Left lung (tissue), 10 donors: ENCODE data around the gene GPR35. TPM values are rescaled to one million over a fixed set of nuclear protein-coding genes. Genes with fewer than 3 reads are reported as not detected.
"Not testable (repeated sequence)": the region's sequence is repeated elsewhere in the genome, so short reads cannot be mapped to it uniquely, and the experiment has no call there.

Experiments
- ATAC-seq: fragments of 200-7000 bp; cut with Tn5 transposase; one replicate; pipeline ENCODE4 v1.9.1; 2020; ENCODE audit warnings: moderate library complexity
- DNase-seq, 4 donors: peaks; one replicate each; pipeline ENCODE4 v3.0.0-alpha.2; 2013 to 2020
- H3K27ac ChIP-seq, 2 donors: fragments of 200-600 bp; sonication (generic) in 1 of 2; one replicate each; pipeline versions ENCODE4 v1.5.0 to v1.8.0; 2020 to 2021
- H3K27me3 ChIP-seq, 2 donors: fragments of 200-600 bp; sonication (generic) in 1 of 2; one replicate each; pipeline versions ENCODE4 v1.5.0 to v1.8.0; 2020 to 2021
- H3K36me3 ChIP-seq, 2 donors: fragments of 200-600 bp; sonication (generic) in 1 of 2; one replicate each; pipeline versions ENCODE4 v1.5.0 to v1.8.0; 2020 to 2021
- H3K4me1 ChIP-seq, 2 donors: fragments of 200-600 bp; one replicate each; pipeline ENCODE4 v1.8.0; 2021
- H3K4me3 ChIP-seq, 2 donors: fragments of 200-600 bp; sonication (generic) in 1 of 2; one replicate each; pipeline versions ENCODE4 v1.5.0 to v1.8.0; 2020 to 2021; ENCODE audit warnings: mild to moderate bottlenecking in 1 of 2
- H3K9me3 ChIP-seq, 2 donors: fragments of 200-600 bp; sonication (generic) in 1 of 2; one replicate each; pipeline versions ENCODE4 v1.5.0 to v1.8.0; 2020 to 2021
- CTCF ChIP-seq, 2 donors: fragments of 200-600 bp; sonication (generic) in 1 of 2; IDR thresholded peaks; one replicate each; pipeline versions ENCODE4 v1.5.0 to v1.8.0; 2021; ENCODE audit warnings: antibody characterized with exemption in 2 of 2
- intact Hi-C, 2 donors: fragments of 100-400 bp; cut with DNase I; formaldehyde crosslinking; loops; one replicate each; pipeline versions ENCODE4 v1.11.2 to v1.14.2; 2022
- polyA plus RNA-seq, 6 donors: library from polyadenylated mRNA; unstranded; fragments of 120-200 nt; gene quantifications; one replicate each; pipeline ENCODE4 v1.2.1, GENCODE V29; 2013; ENCODE audit not compliant: insufficient read length in 6 of 6
- total RNA-seq, 2 donors: library from RNA; stranded (reverse); fragmentation: NEBNext Ultra II Directional; extraction: Animal tissue kit (Norgen Biotek cat#: 25700); gene quantifications; one replicate each; pipeline ENCODE4 v1.2.1, GENCODE V29; 2021
- donor health status: DM: no; HTN: yes; CAD: no.
- donor health status: DM: no; HTN: no; CAD: no.

The GPR35 gene
- total and polyA plus RNA-seq, 8 donors, result 1.1 to 6.0 (median 2.7) TPM

GRCh38 chr2:240655931-240656886 lies 30.9 kb downstream of the GPR35 start:
- Histone ChIP-seq H3K9me3 (peaks cover 0 to 1% of the 10 kb centered on the region in 2 donors), H3K27me3 (peaks cover 0 to 71% of the 10 kb centered on the region in 2 donors), H3K27ac (no peak overlapping the region), H3K36me3 (no peaks in the 10 kb centered on the region), H3K4me1 (no peaks in the 10 kb centered on the region), H3K4me3 (no peak overlapping the region)
- DNase-seq (no peak), ATAC-seq (no peak)
- intact Hi-C loops, result no loop called here
- no peak for TF ChIP-seq CTCF (IDR thresholded peaks at IDR 0.05)

- H3K4me1 ChIP-seq, ATAC-seq, DNase-seq, H3K4me3 ChIP-seq, intact Hi-C loops, H3K36me3 ChIP-seq, H3K27ac ChIP-seq, H3K9me3 ChIP-seq: not testable (repeated sequence)
- H3K27me3 ChIP-seq, result peaks cover 0 to 60% of the 10 kb centered on the region in 2 donors
Measured at GRCh38 chr2:240659883-240660282, 34.6 kb downstream of the GPR35 start.

GRCh38 chr2:240662681-240663080 lies 37.4 kb downstream of the GPR35 start:
- ATAC-seq (no peak), DNase-seq (peak in 1 of 4 donors; percentile 12)
- peaks cover 11 to 57% of the 10 kb centered on the region in 2 donors for H3K27me3 ChIP-seq
- peaks cover 0 to 15% of the 10 kb centered on the region in 2 donors for H3K9me3 ChIP-seq
- H3K36me3 ChIP-seq, result no peaks in the 10 kb centered on the region
- intact Hi-C loops, result no loop called here
- H3K4me1 ChIP-seq, result no peaks in the 10 kb centered on the region
- TF ChIP-seq CTCF (IDR thresholded peaks at IDR 0.05), result no peak
- H3K27ac ChIP-seq, result no peak overlapping the region
- H3K4me3 ChIP-seq, result no peak overlapping the region

- H3K36me3 ChIP-seq, result no peaks in the 10 kb centered on the region
Measured at GRCh38 chr2:240663546-240664190, 38.4 kb downstream of the GPR35 start.

GRCh38 chr2:240664622-240665021 lies 39.3 kb downstream of the GPR35 start:
- Histone ChIP-seq H3K9me3 (peaks cover 0 to 15% of the 10 kb centered on the region in 2 donors), H3K27ac (no peak overlapping the region), H3K36me3 (no peaks in the 10 kb centered on the region), H3K27me3 (peaks cover 11 to 46% of the 10 kb centered on the region in 2 donors), H3K4me1 (no peaks in the 10 kb centered on the region), H3K4me3 (no peak overlapping the region)
- intact Hi-C loops, result no loop called here
- ATAC-seq, result no peak
- no peak for DNase-seq
- no peak for TF ChIP-seq CTCF (IDR thresholded peaks at IDR 0.05)

More at GRCh38 chr2:240663546-240664190, 38.4 kb downstream of the GPR35 start:
- peaks cover 0 to 15% of the 10 kb centered on the region in 2 donors for H3K9me3 ChIP-seq
- TF ChIP-seq CTCF (IDR thresholded peaks at IDR 0.05), result no peak
- H3K4me1 ChIP-seq, result no peaks in the 10 kb centered on the region
- intact Hi-C loops, result no loop called here
- DNase-seq (no peak), ATAC-seq (no peak)
- peaks cover 11 to 51% of the 10 kb centered on the region in 2 donors for H3K27me3 ChIP-seq
- no peak overlapping the region for H3K27ac ChIP-seq
- H3K4me3 ChIP-seq, result no peak overlapping the region
